Transverse colon (tissue), 4 donors: ENCODE measurements around the gene IARS2.
"Not testable (repeated sequence)": the region's sequence is repeated elsewhere in the genome, so short reads cannot be mapped to it uniquely, and the experiment has no call there.

Source experiments
- EP300 ChIP-seq: sonication (generic); formaldehyde crosslinking; IDR thresholded peaks from one replicate; pipeline ENCODE4 v1.6.1; 2017; ENCODE audit warnings: antibody characterized with exemption, low read depth
- POLR2A ChIP-seq: fragments of 450-650 bp; IDR thresholded peaks from one replicate; pipeline ENCODE4 v1.6.1; 2016; ENCODE audit warnings: antibody characterized with exemption, mild to moderate bottlenecking, moderate library complexity
- POLR2AphosphoS5 ChIP-seq, 3 donors: sonication (generic); formaldehyde crosslinking; IDR thresholded peaks; one replicate each; pipeline ENCODE4 v1.6.1; 2016; ENCODE audit warnings: antibody characterized with exemption in 3 of 3
- TF ChIP-seq, protein P1 (sequence below), 5 experiments: fragments of 200-600 bp in 3 of 5; fragments of 450-650 bp in 2 of 5; sonication (generic) in 3 of 5; IDR thresholded peaks; 1 replicate in 2 of 5; 2 replicates in 3 of 5; pipeline ENCODE4 v1.5.1; 2016 to 2017; ENCODE audit warnings: antibody characterized with exemption in 5 of 5, inconsistent platforms in 3 of 5, mild to moderate bottlenecking in 2 of 5, moderate library complexity in 1 of 5

DNA sequence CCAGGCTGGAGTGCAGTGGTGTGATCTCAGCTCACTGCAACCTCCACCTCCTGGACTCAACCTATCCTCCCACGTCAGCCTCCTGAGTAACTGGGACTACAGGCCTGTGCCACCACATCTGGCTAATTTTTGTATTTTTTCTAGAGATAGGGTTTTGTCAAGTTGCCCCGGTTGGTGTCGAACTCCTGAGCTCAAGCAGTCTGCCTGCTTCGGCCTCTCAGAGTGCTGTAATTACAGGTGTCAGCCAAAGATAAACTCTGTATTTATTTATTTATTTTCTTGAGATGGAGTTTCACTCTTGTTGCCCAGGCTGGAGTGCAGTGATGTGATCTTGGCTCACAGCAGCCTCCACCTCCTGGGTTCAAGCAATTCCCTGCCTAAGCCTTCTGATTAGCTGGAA is 18.7 kb downstream of the IARS2 start:
- TF ChIP-seq, protein P1, sequence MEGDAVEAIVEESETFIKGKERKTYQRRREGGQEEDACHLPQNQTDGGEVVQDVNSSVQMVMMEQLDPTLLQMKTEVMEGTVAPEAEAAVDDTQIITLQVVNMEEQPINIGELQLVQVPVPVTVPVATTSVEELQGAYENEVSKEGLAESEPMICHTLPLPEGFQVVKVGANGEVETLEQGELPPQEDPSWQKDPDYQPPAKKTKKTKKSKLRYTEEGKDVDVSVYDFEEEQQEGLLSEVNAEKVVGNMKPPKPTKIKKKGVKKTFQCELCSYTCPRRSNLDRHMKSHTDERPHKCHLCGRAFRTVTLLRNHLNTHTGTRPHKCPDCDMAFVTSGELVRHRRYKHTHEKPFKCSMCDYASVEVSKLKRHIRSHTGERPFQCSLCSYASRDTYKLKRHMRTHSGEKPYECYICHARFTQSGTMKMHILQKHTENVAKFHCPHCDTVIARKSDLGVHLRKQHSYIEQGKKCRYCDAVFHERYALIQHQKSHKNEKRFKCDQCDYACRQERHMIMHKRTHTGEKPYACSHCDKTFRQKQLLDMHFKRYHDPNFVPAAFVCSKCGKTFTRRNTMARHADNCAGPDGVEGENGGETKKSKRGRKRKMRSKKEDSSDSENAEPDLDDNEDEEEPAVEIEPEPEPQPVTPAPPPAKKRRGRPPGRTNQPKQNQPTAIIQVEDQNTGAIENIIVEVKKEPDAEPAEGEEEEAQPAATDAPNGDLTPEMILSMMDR (IDR thresholded peaks at IDR 0.05), result not testable (repeated sequence)
- not testable (repeated sequence) for TF ChIP-seq POLR2AphosphoS5 (IDR thresholded peaks at IDR 0.05); POLR2A; EP300
